Measurements from ENCODE around the gene LNPEP.

Gene LNPEP

DNA sequence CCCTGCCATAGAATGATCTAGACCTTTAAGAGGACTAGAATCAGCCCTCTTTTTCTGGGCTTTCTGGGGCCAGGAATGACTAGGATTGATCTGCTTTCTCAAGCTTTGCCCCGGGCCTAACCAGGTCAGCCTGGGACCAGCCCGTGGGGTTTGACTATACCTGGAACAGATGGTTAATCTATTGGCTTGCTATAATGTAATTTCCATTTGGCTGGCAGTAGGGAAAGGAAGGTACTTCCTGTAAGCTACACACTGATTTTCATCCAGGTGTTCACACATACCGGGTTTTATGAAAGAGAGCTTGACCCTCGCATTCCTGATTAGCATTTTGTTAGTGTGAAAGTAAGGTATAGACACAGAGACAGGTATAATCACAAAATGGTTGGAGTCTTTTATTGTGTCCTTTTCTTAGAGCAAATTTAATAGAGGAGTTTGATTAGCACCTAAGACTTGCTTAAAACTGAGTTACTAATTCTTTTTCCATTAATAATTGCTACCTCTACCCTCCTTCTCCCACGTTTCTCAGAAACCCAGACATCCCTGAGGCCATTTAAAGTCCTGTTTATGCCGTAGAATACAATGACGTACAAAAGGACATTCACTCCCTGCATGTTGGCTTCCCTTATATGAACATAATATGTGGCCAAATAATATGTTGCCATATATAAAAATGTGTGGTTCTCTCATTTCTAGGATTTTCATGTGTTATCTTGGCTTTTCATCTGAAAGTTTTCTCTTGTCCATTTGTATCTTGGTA lies 17.3 kb downstream of the LNPEP start:
- H3K36me3 ChIP-seq (ENCODE audit: control insufficient read depth, insufficient read depth, low read length), result no peaks in the 10 kb centered on the region; the same call in none of the 2 replicates
- no peak overlapping the region for H3K4me3 ChIP-seq (replicated peaks; ENCODE audit: low read depth, low read length)
- no peak for DNase-seq (ENCODE audit: extremely low read depth, insufficient read length)
- no peaks in the 10 kb centered on the region for H3K27me3 ChIP-seq (replicated peaks; ENCODE audit: control insufficient read depth, insufficient read depth, low read length)
- TF ChIP-seq, protein P1, sequence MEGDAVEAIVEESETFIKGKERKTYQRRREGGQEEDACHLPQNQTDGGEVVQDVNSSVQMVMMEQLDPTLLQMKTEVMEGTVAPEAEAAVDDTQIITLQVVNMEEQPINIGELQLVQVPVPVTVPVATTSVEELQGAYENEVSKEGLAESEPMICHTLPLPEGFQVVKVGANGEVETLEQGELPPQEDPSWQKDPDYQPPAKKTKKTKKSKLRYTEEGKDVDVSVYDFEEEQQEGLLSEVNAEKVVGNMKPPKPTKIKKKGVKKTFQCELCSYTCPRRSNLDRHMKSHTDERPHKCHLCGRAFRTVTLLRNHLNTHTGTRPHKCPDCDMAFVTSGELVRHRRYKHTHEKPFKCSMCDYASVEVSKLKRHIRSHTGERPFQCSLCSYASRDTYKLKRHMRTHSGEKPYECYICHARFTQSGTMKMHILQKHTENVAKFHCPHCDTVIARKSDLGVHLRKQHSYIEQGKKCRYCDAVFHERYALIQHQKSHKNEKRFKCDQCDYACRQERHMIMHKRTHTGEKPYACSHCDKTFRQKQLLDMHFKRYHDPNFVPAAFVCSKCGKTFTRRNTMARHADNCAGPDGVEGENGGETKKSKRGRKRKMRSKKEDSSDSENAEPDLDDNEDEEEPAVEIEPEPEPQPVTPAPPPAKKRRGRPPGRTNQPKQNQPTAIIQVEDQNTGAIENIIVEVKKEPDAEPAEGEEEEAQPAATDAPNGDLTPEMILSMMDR (IDR thresholded peaks at IDR 0.05; ENCODE audit: insufficient read depth, low read length, poor library complexity, severe bottlenecking), result no peak

DNA sequence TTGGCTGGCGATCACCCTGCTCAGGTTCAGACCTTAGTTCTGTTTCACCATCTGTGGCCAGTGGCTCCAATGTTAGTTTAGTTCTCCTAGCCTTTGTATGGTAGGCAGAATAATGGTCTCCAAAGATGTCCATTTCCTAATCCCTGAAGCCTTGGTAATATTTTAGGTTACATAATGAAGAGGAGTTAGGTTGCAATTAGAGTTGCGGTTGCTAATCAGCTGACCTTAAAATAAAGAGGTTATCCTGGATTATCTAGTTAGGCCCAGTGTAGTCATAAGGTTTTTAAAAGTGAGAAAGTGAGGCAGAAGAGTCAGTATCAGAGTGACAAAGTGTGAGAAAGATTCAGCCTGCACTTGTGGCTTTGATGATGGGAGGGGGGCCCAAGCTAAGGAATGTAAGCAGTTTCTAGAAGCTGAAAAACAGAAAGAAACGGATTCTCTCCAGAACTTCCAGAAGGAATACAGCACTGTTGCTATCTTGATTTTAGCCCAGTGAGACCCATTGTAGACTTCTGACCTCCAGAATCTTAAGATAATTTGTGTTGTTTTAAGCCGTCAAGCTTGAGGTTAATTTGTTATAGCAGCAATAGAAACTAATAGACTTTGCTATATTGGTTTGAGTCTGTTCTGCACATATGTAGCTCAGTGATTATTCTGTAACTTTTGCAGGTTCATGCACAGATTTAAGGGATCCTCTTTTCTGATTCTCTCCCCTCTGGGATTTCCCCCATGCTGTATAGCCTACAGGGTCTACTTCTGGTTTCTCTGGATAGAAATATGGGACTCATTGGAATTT lies 21.6 kb downstream of the LNPEP start:
- Histone ChIP-seq H3K27me3 (replicated peaks; ENCODE audit: control insufficient read depth, insufficient read depth, low read length) (no peaks in the 10 kb centered on the region), H3K36me3 (ENCODE audit: control insufficient read depth, insufficient read depth, low read length) (no peaks in the 10 kb centered on the region), H3K4me3 (replicated peaks; ENCODE audit: low read depth, low read length) (peak overlapping the region; percentile 26)
- TF ChIP-seq, protein P1 (IDR thresholded peaks at IDR 0.05; ENCODE audit: insufficient read depth, low read length, poor library complexity, severe bottlenecking), result no peak
- DNase-seq (ENCODE audit: extremely low read depth, insufficient read length), result peak; percentile 51

DNA sequence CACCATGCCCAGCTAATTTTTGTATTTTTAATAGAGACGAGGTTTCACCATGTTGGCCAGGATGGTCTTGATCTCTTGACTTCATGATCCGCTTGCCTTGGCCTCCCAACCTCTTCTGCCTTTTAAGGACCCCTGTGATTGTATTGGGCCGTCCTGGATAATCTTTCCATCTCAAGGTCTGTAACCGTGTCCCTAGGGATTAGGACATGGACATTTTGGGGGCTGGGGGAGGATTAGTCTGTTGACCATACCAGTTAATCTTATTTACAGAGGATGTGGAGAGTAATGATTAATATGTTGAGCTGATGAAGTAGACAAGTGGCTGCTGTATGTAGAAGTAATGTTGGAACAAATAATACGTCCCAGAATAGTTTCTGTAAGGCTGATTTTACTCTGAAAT lies 23.1 kb downstream of the LNPEP start:
- Histone ChIP-seq H3K4me3 (replicated peaks; ENCODE audit: low read depth, low read length) (peak overlapping the region; percentile 42), H3K36me3 (ENCODE audit: control insufficient read depth, insufficient read depth, low read length) (no peaks in the 10 kb centered on the region), H3K27me3 (replicated peaks; ENCODE audit: control insufficient read depth, insufficient read depth, low read length) (no peaks in the 10 kb centered on the region)
- TF ChIP-seq, protein P1 (IDR thresholded peaks at IDR 0.05; ENCODE audit: insufficient read depth, low read length, poor library complexity, severe bottlenecking), result no peak
- no peak for DNase-seq (ENCODE audit: extremely low read depth, insufficient read length)

DNA sequence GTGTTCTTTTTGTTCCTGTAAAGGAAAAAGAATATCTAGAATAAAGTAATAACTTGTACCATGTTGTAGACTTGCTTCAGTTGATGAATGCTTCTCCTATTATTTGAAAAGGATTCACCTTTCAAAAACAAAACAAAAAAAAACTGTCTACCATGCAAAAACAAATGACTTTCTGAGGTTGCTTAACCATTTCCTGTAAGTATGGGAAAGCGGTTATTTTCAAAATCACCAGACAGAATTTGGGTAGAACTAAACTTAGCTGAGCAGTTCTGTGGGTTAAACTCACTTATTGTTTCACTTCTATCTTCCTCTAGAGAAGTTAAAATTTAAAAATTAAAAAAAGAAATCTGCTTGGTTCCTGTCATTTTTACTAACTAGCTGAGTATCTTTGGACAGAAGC lies 25.2 kb downstream of the LNPEP start:
- peak; percentile 62 for DNase-seq (ENCODE audit: extremely low read depth, insufficient read length)
- Histone ChIP-seq H3K36me3 (ENCODE audit: control insufficient read depth, insufficient read depth, low read length) (no peaks in the 10 kb centered on the region), H3K27me3 (replicated peaks; ENCODE audit: control insufficient read depth, insufficient read depth, low read length) (no peaks in the 10 kb centered on the region), H3K4me3 (replicated peaks; ENCODE audit: low read depth, low read length) (no peak overlapping the region; the same call in 1 of the 2 replicates)
- TF ChIP-seq, protein P1 (IDR thresholded peaks at IDR 0.05; ENCODE audit: insufficient read depth, low read length, poor library complexity, severe bottlenecking), result no peak

DNA sequence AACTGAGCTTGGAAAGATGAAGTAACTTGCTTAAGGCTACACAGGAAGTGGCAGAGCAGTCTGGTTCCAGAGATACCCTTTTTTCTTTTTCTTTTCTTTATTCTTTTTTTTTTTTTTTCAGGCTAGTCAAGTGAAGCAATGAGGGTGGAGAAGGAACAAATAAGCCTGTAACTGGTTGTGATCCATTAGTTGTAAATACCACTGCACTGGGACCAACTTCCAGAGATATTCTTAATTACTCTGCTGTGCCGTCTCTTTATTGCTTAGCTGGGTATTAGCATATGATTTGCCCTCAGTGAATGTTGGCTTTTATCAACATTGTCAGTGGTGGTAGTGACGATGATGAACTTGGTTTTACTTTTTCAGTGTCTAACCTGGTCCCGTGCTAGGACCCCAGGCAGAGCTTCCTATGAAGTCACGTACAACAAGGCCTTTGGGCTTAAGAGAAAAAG lies 26.7 kb downstream of the LNPEP start:
- Histone ChIP-seq H3K27me3 (replicated peaks; ENCODE audit: control insufficient read depth, insufficient read depth, low read length) (no peaks in the 10 kb centered on the region), H3K36me3 (ENCODE audit: control insufficient read depth, insufficient read depth, low read length) (no peaks in the 10 kb centered on the region; the same call in 1 of the 2 replicates), H3K4me3 (replicated peaks; ENCODE audit: low read depth, low read length) (no peak overlapping the region)
- DNase-seq (ENCODE audit: extremely low read depth, insufficient read length), result no peak
- TF ChIP-seq, protein P1 (IDR thresholded peaks at IDR 0.05; ENCODE audit: insufficient read depth, low read length, poor library complexity, severe bottlenecking), result no peak
